Pancreas (tissue), 10 donors: ENCODE results near the gene CTIF. TPM values are rescaled to one million over a fixed set of nuclear protein-coding genes. Genes with fewer than 3 reads are reported as not detected.
A peak's percentile ranks its signal among the peaks of the same experiment; 100 is the strongest.

Source experiments
- ATAC-seq, 4 donors: fragments of 200-7000 bp; cut with Tn5 transposase; one replicate each; pipeline versions ENCODE4 v1.8.0 to v1.9.1; 2020; ENCODE audit warnings: mild to moderate bottlenecking in 4 of 4, moderate library complexity in 4 of 4
- DNase-seq, 6 donors: peaks; one replicate each; pipeline ENCODE4 v3.0.0-alpha.2; 2020
- FAIRE-seq: peaks from 2 replicates; lab custom pipeline; 2012; peaks lifted over from hg19 to GRCh38; lab: Jason Lieb, UNC
- H3K27ac ChIP-seq, 4 donors: fragments of 200-600 bp; sonication (generic); 1 replicate in 3 of 4; 2 replicates in 1 of 4; pipeline versions ENCODE4 v1.5.0 to v1.8.0; 2020
- H3K27me3 ChIP-seq, 4 donors: fragments of 200-600 bp; one replicate each; pipeline ENCODE4 v1.8.0; 2021
- H3K36me3 ChIP-seq, 3 donors: fragments of 200-600 bp; sonication (generic) in 1 of 3; one replicate each; pipeline versions ENCODE4 v1.5.0 to v1.8.0; 2020 to 2021
- H3K4me1 ChIP-seq, 3 donors: fragments of 200-600 bp; one replicate each; pipeline ENCODE4 v1.8.0; 2021
- H3K4me3 ChIP-seq, 4 donors: fragments of 200-600 bp; sonication (generic) in 2 of 4; one replicate each; pipeline versions ENCODE4 v1.5.0 to v1.8.0; 2020 to 2021
- H3K9me3 ChIP-seq, 4 donors: fragments of 200-600 bp; one replicate each; pipeline ENCODE4 v1.8.0; 2021
- WGBS, 2 donors: extraction: QIAGEN DNeasy Blood & Tissue Kit; methylation state at CpG; one replicate each; pipeline ENCODE4 v1.1.7; 2013; 5-methylcytosine and 5-hydroxymethylcytosine counted together
- intact Hi-C, 3 donors: fragments of 100-400 bp; cut with DNase I; formaldehyde crosslinking; loops; one replicate each; pipeline versions ENCODE4 v1.11.1 to v1.14.2; 2022
- polyA plus RNA-seq, 2 donors: library from polyadenylated mRNA; stranded (reverse); fragments of 200-250 nt; gene quantifications; one replicate each; pipeline ENCODE4 v1.2.3, GENCODE V29; 2013
- total RNA-seq, 6 donors: library from RNA; stranded (reverse); fragmentation: NEBNext Ultra II Directional in 4 of 6; extraction: Animal tissue kit (Norgen Biotek cat#: 25700) in 4 of 6; gene quantifications; one replicate each; pipeline versions ENCODE4 v1.2.1 to v1.2.4, GENCODE V29; 2021 to 2023
- TF ChIP-seq, protein P1 (sequence below), 4 donors: fragments of 200-600 bp; sonication (generic) in 3 of 4; IDR thresholded peaks; one replicate each; pipeline versions ENCODE4 v1.5.0 to v1.8.0; 2021; ENCODE audit warnings: antibody characterized with exemption in 4 of 4
- donor health status: healthy with polysubstance abuse.
- donor health status: DM: no; HTN: no; CAD: no; lungs with moderate emphysema.
- donor health status: DM: no; HTN: no; CAD: no.
- donor health status: control.
- donor health status: control.
- donor health status: Bipolar disorder and iron deficiency.
- donor health status: DM: yes; HTN: yes; CAD: no.
- donor health status: DM: no; HTN: no; CAD: no.
- donor health status: DM: no; HTN: no; CAD: no.
- donor health status: DM: yes; HTN: yes; CAD: no.

Gene CTIF
- total and polyA plus RNA-seq, 8 donors = 15.1 to 27.4 (median 16.7) TPM

- intact Hi-C loops = no loop called here
- ATAC-seq (no peak), FAIRE-seq (no peak), DNase-seq (peak in 1 of 6 donors; percentile 31)
- Histone ChIP-seq H3K4me3 (no peak overlapping the region), H3K36me3 (no peaks in the 10 kb centered on the region), H3K27ac (no peak overlapping the region), H3K4me1 (peaks cover 2 to 5% (median 3%) of the 10 kb centered on the region in 3 donors), H3K9me3 (no peaks in the 10 kb centered on the region), H3K27me3 (no peaks in the 10 kb centered on the region)
- TF ChIP-seq, protein P1, sequence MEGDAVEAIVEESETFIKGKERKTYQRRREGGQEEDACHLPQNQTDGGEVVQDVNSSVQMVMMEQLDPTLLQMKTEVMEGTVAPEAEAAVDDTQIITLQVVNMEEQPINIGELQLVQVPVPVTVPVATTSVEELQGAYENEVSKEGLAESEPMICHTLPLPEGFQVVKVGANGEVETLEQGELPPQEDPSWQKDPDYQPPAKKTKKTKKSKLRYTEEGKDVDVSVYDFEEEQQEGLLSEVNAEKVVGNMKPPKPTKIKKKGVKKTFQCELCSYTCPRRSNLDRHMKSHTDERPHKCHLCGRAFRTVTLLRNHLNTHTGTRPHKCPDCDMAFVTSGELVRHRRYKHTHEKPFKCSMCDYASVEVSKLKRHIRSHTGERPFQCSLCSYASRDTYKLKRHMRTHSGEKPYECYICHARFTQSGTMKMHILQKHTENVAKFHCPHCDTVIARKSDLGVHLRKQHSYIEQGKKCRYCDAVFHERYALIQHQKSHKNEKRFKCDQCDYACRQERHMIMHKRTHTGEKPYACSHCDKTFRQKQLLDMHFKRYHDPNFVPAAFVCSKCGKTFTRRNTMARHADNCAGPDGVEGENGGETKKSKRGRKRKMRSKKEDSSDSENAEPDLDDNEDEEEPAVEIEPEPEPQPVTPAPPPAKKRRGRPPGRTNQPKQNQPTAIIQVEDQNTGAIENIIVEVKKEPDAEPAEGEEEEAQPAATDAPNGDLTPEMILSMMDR (IDR thresholded peaks at IDR 0.05) = no peak
- WGBS, 2 donors = 96 to 98% methylated on average over 12 to 13 of the region's 13 CpGs
Observed at GRCh38 chr18:48836806-48837615, 298.2 kb downstream of the CTIF start.

- no peak for FAIRE-seq
Observed at GRCh38 chr18:48837676-48838075, 298.8 kb downstream of the CTIF start.

DNA sequence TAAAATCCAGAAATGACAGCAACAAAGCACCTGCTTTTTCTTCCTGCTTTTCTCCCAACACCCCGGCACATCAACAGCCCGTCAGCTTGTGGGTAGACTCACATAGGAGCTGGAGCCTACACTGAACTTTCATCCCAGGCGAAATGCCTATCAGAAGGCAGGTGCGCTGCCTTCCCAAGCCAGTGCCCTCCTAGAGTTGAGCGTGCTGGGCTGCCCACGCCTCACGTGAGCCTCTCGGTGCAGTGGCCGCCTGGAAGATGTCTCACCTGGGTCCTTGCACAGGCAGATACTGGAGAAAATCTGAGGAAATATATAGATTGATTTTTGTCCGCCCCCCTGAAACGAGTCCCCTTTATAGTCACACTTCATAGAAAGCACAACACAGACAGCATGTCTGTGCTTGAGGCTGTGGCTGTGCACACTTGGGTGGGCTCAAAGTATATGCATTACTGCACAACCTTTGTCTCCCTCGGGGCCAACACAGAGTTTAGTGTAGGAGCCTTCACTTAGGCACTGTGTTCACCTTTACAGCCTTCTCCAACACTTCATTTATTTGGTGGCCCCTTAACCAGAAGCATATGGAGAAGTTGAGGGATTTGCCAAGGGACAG is 299.4 kb downstream of the CTIF start:
- DNase-seq = peak in 1 of 6 donors; percentile 27
- no peak overlapping the region for H3K4me3 ChIP-seq
- WGBS, 2 donors = 95 to 97% methylated on average over 12 of the region's 12 CpGs
- no peaks in the 10 kb centered on the region for H3K36me3 ChIP-seq
- intact Hi-C loops = no loop called here
- H3K27ac ChIP-seq = no peak overlapping the region
- TF ChIP-seq, protein P1 (IDR thresholded peaks at IDR 0.05) = no peak
- no peak for FAIRE-seq
- H3K27me3 ChIP-seq = no peaks in the 10 kb centered on the region
- ATAC-seq = no peak
- H3K9me3 ChIP-seq = no peaks in the 10 kb centered on the region
- H3K4me1 ChIP-seq = peaks cover 6 to 18% (median 10%) of the 10 kb centered on the region in 3 donors

More at GRCh38 chr18:48837676-48838075, 298.8 kb downstream of the CTIF start:
- DNase-seq (peak in 1 of 6 donors; percentile 10), ATAC-seq (no peak)
- no peaks in the 10 kb centered on the region for H3K27me3 ChIP-seq
- no peak overlapping the region for H3K4me3 ChIP-seq
- H3K4me1 ChIP-seq = peaks cover 6 to 12% (median 8%) of the 10 kb centered on the region in 3 donors
- no peaks in the 10 kb centered on the region for H3K9me3 ChIP-seq
- TF ChIP-seq, protein P1 (IDR thresholded peaks at IDR 0.05) = no peak
- no peaks in the 10 kb centered on the region for H3K36me3 ChIP-seq
- 96 to 99% methylated on average over 3 of the region's 3 CpGs for WGBS, 2 donors
- no peak overlapping the region for H3K27ac ChIP-seq
- intact Hi-C loops = no loop called here

DNA sequence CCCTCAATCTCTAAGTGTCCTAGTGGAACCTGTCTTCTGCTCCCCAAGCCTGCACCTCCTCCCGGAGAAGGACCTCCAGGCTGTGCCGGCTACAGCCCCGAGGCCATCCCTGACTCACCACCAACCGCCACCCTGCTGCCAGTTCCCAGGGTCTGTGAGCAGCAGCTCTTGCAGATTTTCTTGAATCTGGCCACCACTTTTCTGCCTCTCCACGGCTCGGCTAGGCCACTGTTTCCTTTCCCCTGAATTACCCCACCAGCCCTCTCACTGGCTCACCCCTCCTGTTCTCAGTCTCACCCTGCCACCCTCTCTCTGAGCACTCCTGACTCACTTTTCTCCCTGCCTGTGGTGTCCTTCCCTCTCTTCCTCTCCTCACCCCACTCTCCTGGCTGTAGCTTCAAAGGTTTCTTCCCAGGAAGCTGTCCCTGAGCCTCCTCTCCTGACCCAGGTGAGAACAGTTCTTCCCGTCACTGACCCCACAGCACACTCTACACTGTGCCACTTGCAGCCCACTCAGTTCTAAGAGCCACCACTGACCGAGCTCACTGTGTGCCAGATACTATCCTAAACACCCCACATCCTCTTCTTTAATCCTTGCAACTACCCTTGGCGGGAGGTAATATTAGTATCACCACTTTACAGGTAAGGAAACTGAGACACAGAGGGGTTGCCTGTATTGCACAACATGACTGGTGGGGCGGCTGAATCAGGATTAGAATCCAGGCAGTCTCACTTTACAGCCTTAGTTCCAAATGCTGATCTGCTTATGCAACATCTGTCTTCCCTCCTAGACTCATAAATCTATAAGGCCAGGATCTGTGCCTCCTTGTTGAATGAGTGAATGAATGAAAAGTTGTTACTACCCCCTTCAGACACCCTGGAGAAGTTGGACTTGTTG is 300.3 kb downstream of the CTIF start:
- Histone ChIP-seq H3K4me3 (no peak overlapping the region), H3K4me1 (peaks cover 6 to 19% (median 10%) of the 10 kb centered on the region in 3 donors), H3K36me3 (no peaks in the 10 kb centered on the region), H3K9me3 (no peaks in the 10 kb centered on the region), H3K27ac (no peak overlapping the region), H3K27me3 (no peaks in the 10 kb centered on the region)
- TF ChIP-seq, protein P1 (IDR thresholded peaks at IDR 0.05) = no peak
- no peak for ATAC-seq
- DNase-seq = peak in 1 of 6 donors; percentile 42
- intact Hi-C loops = no loop called here
- 90 to 95% methylated on average over 9 to 10 of the region's 10 CpGs for WGBS, 2 donors
- FAIRE-seq = no peak
